ENCODE measurements around the gene UBAC2. TPM values are rescaled to one million over a fixed set of nuclear protein-coding genes. Genes with fewer than 3 reads are reported as not detected.

The UBAC2 gene
- total RNA-seq, 2 experiments from 2014 or later: 43.4 to 44.9 TPM

DNA sequence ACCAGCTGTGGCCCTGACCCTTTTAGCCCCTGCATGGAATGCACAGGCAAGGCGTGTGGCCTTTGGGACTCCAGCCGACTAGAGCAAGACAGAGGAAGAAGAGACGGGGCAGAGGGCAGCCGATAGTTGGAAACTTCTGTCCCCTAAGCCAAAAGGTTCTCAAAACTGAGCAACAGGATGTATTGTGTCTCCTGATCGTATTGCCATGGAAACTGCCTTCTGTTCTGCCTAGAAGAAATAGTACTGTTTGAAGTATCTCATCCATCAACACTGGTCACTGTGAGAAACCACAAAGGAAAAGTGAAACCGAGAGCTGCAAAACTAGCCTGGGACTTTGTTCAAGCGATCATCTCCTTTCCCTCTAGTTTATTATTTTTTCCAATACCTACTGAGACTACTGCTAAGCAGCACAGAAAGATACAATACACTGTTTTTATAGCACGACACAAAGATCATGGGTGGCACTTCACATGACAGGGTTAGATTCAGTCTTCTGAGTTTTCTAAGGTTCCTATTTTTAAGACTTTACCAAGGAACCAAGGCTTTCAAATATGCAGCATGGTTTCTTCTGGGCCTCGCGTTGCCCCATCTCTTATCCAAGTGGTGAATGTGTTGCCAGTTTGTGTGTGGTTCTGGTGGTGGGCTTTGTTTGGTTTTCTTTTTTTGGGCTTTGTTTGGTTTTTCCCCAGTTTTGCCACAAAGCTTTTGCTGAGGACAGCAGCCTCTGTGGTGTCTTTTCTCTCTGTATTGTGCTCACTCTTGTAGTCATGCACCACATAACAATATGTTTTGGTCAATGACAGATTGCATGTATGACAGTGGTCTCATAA lies 155.8 kb downstream of the UBAC2 start:
- DNase-seq: peak; percentile 70
- intact Hi-C loops (cut with micrococcal nuclease): loop anchor here (1.0 to 5.0 kb wide), 18 partner anchors 11 to 784 kb away; partner anchors contain the start of genes GPR18 and UBAC2
- no peaks in the 10 kb centered on the region for H3K27me3 Mint-ChIP-seq (ENCODE audit: low read depth)
- peak overlapping the region; percentile 93 for H3K27ac Mint-ChIP-seq
- peak overlapping the region; percentile 58 for H3K4me3 Mint-ChIP-seq
- peaks cover 97% of the 10 kb centered on the region for H3K4me1 Mint-ChIP-seq (ENCODE audit: low read depth)
- peaks cover 38% of the 10 kb centered on the region for H3K36me3 Mint-ChIP-seq (ENCODE audit: low read depth)
- no peaks in the 10 kb centered on the region for H3K9me3 Mint-ChIP-seq
- CTCF ChIA-PET: interaction anchor here (1.0 to 4.2 kb wide), 7 partner anchors 10 to 155 kb away, joined by 3 to 20 read pairs (median 6); no protein-coding TSS in a partner anchor

DNA sequence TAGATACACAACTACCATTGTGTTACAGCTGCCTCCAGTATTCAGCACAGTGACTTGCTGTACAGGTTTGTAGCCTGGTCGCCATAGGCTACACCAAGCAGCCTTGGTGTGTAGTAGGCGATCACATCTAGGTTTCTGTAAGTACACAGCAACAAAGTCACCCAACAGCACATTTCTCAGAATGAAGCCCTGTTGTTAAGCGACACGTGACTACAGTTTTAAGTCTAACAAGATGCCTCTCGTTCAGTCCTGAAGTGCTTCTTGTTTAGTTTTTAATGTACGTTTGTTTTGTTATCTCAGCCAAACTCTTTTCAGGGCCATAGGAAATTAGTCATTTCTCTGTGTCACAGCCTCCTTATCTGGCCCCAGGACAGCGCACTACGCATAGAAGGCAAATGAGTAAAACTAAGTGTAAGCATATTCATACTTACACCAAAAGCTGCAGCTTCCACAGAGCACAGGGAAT lies 156.5 kb downstream of the UBAC2 start:
- Mint-ChIP-seq H3K4me1 (ENCODE audit: low read depth) (peaks cover 94% of the 10 kb centered on the region), H3K27me3 (ENCODE audit: low read depth) (no peaks in the 10 kb centered on the region), H3K9me3 (no peaks in the 10 kb centered on the region), H3K36me3 (ENCODE audit: low read depth) (peaks cover 39% of the 10 kb centered on the region), H3K4me3 (peak overlapping the region; percentile 58), H3K27ac (peak overlapping the region; percentile 93)
- intact Hi-C loops (cut with micrococcal nuclease): loop anchor here (1.0 to 5.0 kb wide), 18 partner anchors 10 to 785 kb away; partner anchors contain the start of genes GPR18 and UBAC2
- DNase-seq: peak; percentile 84
- CTCF ChIA-PET: interaction anchor here (0.9 to 4.2 kb wide), 6 partner anchors 9 to 156 kb away, joined by 3 to 20 read pairs (median 6); no protein-coding TSS in a partner anchor

DNA sequence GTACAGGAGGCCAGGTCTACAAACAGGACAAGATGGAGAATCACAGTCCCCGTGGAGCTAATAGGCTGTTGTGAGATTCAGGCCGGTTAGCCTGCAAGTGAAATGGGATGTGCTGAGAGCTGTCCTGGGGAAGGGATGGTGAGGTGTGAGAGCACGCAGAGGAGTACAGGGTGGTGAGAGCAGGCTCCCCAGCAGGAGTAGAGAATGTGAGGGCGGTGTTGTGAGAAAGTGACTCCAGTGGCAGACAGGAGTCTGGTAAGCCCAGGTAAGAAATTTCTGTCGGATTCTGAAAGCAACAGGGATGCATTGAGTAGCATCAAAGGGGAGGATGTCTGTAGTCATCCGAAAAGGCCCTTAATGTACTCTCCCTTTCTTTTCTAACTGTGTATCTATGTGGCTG lies 157.3 kb downstream of the UBAC2 start:
- CTCF ChIA-PET: interaction anchor here (0.9 to 4.2 kb wide), 6 partner anchors 8 to 157 kb away, joined by 3 to 20 read pairs (median 6); no protein-coding TSS in a partner anchor
- H3K4me3 Mint-ChIP-seq: peak overlapping the region; percentile 30
- peak overlapping the region; percentile 93 for H3K27ac Mint-ChIP-seq
- H3K9me3 Mint-ChIP-seq: no peaks in the 10 kb centered on the region
- peaks cover 94% of the 10 kb centered on the region for H3K4me1 Mint-ChIP-seq (ENCODE audit: low read depth)
- DNase-seq: peak; percentile 64
- intact Hi-C loops (cut with micrococcal nuclease): loop anchor here (1.0 to 5.0 kb wide), 18 partner anchors 9 to 786 kb away; partner anchors contain the start of genes GPR18 and UBAC2
- no peaks in the 10 kb centered on the region for H3K27me3 Mint-ChIP-seq (ENCODE audit: low read depth)
- H3K36me3 Mint-ChIP-seq (ENCODE audit: low read depth): peaks cover 36% of the 10 kb centered on the region

DNA sequence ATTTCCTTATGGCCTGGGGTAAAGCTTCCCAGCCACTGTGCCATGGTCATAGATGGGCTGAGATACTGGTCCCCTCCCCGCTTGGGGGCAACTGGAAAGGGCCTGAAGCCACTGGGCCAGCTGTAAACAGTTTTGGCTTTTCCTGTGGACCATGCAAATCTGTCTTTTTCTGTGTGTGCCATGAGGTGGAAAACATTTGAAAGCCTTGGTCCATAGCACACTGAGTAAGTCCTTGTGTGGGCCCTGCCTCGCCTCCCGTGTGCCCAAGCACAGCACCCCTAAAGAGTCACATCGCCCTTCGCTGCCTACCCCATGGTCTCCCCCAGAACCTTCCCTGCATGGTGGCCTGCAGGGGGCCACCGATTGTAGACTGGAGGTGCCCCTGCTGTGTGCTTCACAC lies 158.9 kb downstream of the UBAC2 start:
- Mint-ChIP-seq H3K27me3 (ENCODE audit: low read depth) (no peaks in the 10 kb centered on the region), H3K4me1 (ENCODE audit: low read depth) (peaks cover 91% of the 10 kb centered on the region), H3K27ac (no peak overlapping the region), H3K36me3 (ENCODE audit: low read depth) (peaks cover 33% of the 10 kb centered on the region), H3K4me3 (no peak overlapping the region), H3K9me3 (no peaks in the 10 kb centered on the region)
- CTCF ChIA-PET: interaction anchor here (0.8 to 1.5 kb wide), 6 partner anchors 14 to 88 kb away, joined by 3 to 8 read pairs (median 4); no protein-coding TSS in a partner anchor
- DNase-seq: no peak
- intact Hi-C loops (cut with micrococcal nuclease): loop anchor here (5.0 kb wide), 3 partner anchors 307 to 787 kb away; no protein-coding TSS in a partner anchor

DNA sequence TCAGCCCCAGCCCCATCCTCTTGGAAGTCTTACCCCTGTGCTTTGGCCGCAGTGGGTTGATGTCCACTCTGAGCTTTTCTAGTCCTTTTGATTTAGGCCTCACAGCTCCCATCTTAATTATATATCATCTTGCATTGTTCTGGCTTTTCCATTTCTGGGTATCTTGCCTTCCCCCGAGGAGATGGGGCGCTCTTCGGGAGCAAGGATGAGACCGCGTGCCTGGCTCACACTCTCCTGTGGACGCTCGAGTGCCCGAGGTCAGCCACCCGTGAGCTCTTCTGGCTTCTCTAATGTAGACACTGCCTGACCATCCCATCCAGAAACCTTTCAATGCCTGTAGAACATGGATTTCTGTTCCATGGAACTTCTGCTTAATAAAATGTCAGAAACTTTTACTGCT lies 160.0 kb downstream of the UBAC2 start:
- Mint-ChIP-seq H3K4me1 (ENCODE audit: low read depth) (peaks cover 88% of the 10 kb centered on the region), H3K9me3 (no peaks in the 10 kb centered on the region), H3K36me3 (ENCODE audit: low read depth) (peaks cover 25% of the 10 kb centered on the region), H3K4me3 (no peak overlapping the region), H3K27ac (no peak overlapping the region), H3K27me3 (ENCODE audit: low read depth) (no peaks in the 10 kb centered on the region)
- intact Hi-C loops (cut with micrococcal nuclease): no loop called here
- CTCF ChIA-PET: interaction anchor here (0.9 to 1.5 kb wide), 8 partner anchors 13 to 164 kb away, joined by 3 to 8 read pairs (median 4); partner anchors contain the start of gene GPR183
- DNase-seq: no peak

DNA sequence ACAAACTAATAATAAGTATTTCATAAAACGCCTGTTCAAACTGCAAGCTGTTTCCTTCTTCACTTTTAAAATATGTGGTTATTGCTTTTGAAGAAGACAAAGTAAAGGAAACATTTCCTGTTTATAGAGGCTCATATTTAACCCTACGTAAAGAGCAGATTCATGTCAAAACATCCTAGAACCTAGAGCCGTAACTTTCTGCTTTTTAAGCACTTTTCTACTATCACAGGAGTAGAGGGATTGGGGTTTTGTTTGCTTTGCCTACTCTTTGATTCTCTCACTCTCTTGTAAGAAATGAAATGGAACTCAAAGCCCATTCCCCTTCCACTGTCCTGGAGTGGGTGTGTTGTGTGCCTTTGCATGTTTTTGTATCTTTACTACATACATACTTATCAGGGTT lies 160.5 kb downstream of the UBAC2 start:
- intact Hi-C loops (cut with micrococcal nuclease): no loop called here
- Mint-ChIP-seq H3K4me1 (ENCODE audit: low read depth) (peaks cover 88% of the 10 kb centered on the region), H3K36me3 (ENCODE audit: low read depth) (peaks cover 28% of the 10 kb centered on the region), H3K9me3 (no peaks in the 10 kb centered on the region), H3K27me3 (ENCODE audit: low read depth) (no peaks in the 10 kb centered on the region), H3K27ac (peak overlapping the region; percentile 76), H3K4me3 (no peak overlapping the region)
- CTCF ChIA-PET: interaction anchor here (1.0 to 1.5 kb wide), 7 partner anchors 36 to 165 kb away, joined by 3 to 8 read pairs (median 3); partner anchors contain the start of gene GPR183
- DNase-seq: no peak

DNA sequence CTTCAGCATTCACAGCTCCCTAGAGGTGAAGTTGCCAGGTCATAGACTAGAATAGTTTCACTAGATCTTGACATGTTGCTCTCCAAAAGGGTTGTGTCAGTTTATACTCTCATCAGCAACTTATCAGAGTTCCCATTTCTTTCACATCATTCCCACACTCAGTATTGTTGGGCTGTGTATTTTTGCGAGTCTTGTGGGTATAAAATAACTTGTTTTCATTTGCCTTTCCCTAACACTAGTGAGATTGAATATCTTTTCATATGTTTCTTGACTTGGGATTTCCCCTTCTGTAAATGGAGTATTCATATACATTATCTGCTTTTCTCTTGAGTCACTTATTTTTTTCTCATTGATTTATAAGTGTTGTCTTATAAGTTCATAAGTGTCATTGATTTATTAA lies 161.7 kb downstream of the UBAC2 start:
- Mint-ChIP-seq H3K9me3 (no peaks in the 10 kb centered on the region), H3K27me3 (ENCODE audit: low read depth) (no peaks in the 10 kb centered on the region), H3K4me3 (no peak overlapping the region), H3K4me1 (ENCODE audit: low read depth) (peaks cover 87% of the 10 kb centered on the region), H3K27ac (peak overlapping the region; percentile 10), H3K36me3 (ENCODE audit: low read depth) (peaks cover 26% of the 10 kb centered on the region)
- CTCF ChIA-PET: interaction anchor here (0.8 to 1.3 kb wide), 3 partner anchors 10 to 74 kb away, joined by 3 to 5 read pairs (median 5); no protein-coding TSS in a partner anchor
- intact Hi-C loops (cut with micrococcal nuclease): loop anchor here (1.0 kb wide), 1 partner anchor 9 kb away; no protein-coding TSS in a partner anchor
- no peak for DNase-seq

DNA sequence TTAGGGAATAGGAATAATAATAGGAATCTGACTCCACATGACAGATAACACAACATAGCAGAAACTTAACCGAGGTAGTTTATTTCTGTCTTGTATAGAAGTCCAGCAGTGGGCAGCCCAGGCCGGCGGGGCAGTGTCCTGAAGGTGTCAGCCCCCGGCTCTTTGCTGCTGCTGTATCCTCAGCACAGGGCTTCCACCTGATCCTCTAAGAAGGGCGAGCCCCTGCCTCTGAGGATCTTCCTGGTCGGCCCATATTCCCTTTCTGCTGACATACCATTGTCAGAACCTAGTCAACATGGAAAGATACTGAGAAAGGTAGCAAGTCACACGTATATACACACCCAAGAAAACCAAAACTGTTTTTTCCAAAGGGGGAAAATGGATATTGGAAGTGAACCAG lies 162.7 kb downstream of the UBAC2 start:
- Mint-ChIP-seq H3K36me3 (ENCODE audit: low read depth) (peaks cover 25% of the 10 kb centered on the region), H3K27me3 (ENCODE audit: low read depth) (no peaks in the 10 kb centered on the region), H3K4me1 (ENCODE audit: low read depth) (peaks cover 88% of the 10 kb centered on the region), H3K9me3 (no peaks in the 10 kb centered on the region), H3K4me3 (no peak overlapping the region), H3K27ac (no peak overlapping the region)
- DNase-seq: no peak
- intact Hi-C loops (cut with micrococcal nuclease): no loop called here
- CTCF ChIA-PET: interaction anchor here (0.6 kb wide), 1 partner anchor 24 kb away, joined by 3 read pairs; no protein-coding TSS in a partner anchor

DNA sequence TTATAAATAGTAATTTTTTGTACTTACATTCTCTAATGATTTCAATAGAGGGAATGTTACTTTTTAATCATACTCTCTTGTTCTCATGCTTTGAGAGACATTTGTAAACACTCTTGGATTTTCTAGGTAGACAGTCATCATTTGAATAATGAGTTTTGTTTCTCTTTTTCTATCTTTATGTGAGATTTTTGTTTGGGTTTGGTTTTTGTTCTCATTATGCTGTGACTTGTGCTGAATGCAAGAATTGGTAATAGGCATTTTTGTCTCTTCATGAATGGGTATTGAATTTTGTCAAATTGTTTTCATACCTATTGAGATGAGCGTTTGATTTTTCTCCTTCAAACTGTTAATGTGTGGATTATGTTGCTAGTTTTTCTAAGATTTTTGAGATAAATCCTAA lies 163.3 kb downstream of the UBAC2 start:
- Mint-ChIP-seq H3K27me3 (ENCODE audit: low read depth) (no peaks in the 10 kb centered on the region), H3K27ac (peak overlapping the region; percentile 14), H3K36me3 (ENCODE audit: low read depth) (peaks cover 24% of the 10 kb centered on the region), H3K4me3 (no peak overlapping the region), H3K9me3 (no peaks in the 10 kb centered on the region), H3K4me1 (ENCODE audit: low read depth) (peaks cover 87% of the 10 kb centered on the region)
- DNase-seq: no peak
- intact Hi-C loops (cut with micrococcal nuclease): no loop called here
- CTCF ChIA-PET: no interaction called here

DNA sequence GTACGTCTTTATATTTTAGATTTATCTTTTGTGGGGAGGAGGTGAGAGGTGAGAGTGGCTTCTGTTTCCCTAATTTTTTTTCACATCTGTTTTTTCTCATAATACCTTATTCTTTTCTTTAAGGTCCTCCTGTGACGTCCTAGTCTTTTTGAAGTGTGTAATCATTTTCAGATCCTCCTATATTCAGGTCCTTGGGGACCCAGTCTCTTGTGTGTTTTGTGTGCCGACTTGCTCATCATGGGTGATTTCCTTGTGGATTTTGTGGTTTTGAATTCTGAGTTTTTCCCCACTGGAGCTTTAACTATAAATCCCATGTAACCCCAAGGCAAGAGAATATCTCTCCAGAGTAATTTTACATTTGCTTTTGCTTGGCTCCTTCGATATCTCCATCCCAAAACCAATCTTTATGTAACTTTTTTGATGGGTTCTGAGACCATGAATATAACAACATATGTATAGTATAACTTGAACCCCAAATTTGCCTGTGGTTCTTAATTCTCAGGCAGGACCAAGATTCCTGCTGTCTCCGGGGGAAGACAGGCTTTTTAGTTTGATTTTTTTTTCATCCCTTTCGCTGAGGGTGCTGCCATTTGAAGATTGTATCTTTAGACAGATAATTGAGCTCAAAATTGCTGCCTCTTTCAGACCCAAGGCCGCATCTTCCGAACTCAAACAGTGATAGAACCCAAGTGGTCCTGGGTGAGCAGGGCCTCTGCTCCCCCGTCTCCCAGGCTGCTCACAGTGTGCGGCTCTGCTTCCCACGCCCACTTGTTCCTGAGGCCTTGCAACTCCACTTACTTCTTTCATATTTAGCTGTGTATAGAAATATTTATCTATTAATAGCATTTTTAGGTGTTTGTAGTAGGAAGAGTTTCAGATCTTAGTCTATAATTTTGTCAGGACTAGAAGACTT lies 165.7 kb downstream of the UBAC2 start:
- H3K27me3 Mint-ChIP-seq (ENCODE audit: low read depth): no peaks in the 10 kb centered on the region
- H3K36me3 Mint-ChIP-seq (ENCODE audit: low read depth): peaks cover 31% of the 10 kb centered on the region
- CTCF ChIA-PET: interaction anchor here (0.6 to 3.7 kb wide), 13 partner anchors 9 to 100 kb away, joined by 3 to 20 read pairs (median 3); no protein-coding TSS in a partner anchor
- peak overlapping the region; percentile 17 for H3K4me3 Mint-ChIP-seq
- peaks cover 87% of the 10 kb centered on the region for H3K4me1 Mint-ChIP-seq (ENCODE audit: low read depth)
- intact Hi-C loops (cut with micrococcal nuclease): loop anchor here (2.0 kb wide), 1 partner anchor 190 kb away; no protein-coding TSS in a partner anchor
- peak overlapping the region; percentile 48 for H3K27ac Mint-ChIP-seq
- DNase-seq: peak; percentile 28
- no peaks in the 10 kb centered on the region for H3K9me3 Mint-ChIP-seq

DNA sequence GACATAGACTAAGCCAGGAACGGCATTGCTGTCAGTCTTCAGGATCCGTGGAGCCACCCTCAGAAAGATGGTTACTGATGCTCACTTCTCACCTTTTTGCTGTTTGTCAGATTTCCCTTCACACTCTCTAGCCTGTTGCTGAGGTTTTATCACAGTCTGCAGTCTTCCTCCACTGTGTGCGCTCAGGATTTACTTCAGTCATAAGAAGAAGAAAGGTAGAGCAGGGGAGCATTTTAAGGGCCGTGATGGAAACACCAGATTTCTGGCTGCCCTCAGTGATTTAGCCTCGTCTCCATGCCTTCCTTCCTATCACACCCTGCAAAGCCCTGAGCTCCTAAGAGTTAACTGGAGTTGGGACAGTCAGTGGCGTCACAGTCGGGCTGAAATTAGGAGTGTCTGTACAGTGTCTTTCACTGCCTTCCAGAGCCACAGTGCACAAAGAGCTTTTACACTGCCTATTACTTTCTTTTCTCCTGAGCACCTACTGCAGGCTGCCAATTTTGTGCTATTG lies 166.5 kb downstream of the UBAC2 start:
- CTCF ChIA-PET: interaction anchor here (0.6 to 3.7 kb wide), 12 partner anchors 11 to 190 kb away, joined by 3 to 20 read pairs (median 3); no protein-coding TSS in a partner anchor
- H3K27ac Mint-ChIP-seq: peak overlapping the region; percentile 42
- H3K36me3 Mint-ChIP-seq (ENCODE audit: low read depth): peaks cover 32% of the 10 kb centered on the region
- H3K4me1 Mint-ChIP-seq (ENCODE audit: low read depth): peaks cover 88% of the 10 kb centered on the region
- peak overlapping the region; percentile 28 for H3K4me3 Mint-ChIP-seq
- intact Hi-C loops (cut with micrococcal nuclease): loop anchor here (1.0 to 2.0 kb wide), 3 partner anchors 10 to 190 kb away; no protein-coding TSS in a partner anchor
- no peaks in the 10 kb centered on the region for H3K27me3 Mint-ChIP-seq (ENCODE audit: low read depth)
- DNase-seq: no peak
- H3K9me3 Mint-ChIP-seq: no peaks in the 10 kb centered on the region
